Jurkat, Clone E6-1 (cell line): ENCODE results near the gene CA11.
"Not testable (repeated sequence)": the region's sequence is repeated elsewhere in the genome, so short reads cannot be mapped to it uniquely, and the experiment has no call there.

ENCODE experiments used
- DNase-seq: peaks from one replicate; pipeline ENCODE4 v3.0.0-alpha.2; 2011; ENCODE audit warnings: low read depth, low spot score
- H3K4me3 ChIP-seq: 2 replicates; pipeline ENCODE4 v1.5.1; 2011; ENCODE audit warnings: mild to moderate bottlenecking, low read length, control low read depth, moderate library complexity

The CA11 gene

DNA sequence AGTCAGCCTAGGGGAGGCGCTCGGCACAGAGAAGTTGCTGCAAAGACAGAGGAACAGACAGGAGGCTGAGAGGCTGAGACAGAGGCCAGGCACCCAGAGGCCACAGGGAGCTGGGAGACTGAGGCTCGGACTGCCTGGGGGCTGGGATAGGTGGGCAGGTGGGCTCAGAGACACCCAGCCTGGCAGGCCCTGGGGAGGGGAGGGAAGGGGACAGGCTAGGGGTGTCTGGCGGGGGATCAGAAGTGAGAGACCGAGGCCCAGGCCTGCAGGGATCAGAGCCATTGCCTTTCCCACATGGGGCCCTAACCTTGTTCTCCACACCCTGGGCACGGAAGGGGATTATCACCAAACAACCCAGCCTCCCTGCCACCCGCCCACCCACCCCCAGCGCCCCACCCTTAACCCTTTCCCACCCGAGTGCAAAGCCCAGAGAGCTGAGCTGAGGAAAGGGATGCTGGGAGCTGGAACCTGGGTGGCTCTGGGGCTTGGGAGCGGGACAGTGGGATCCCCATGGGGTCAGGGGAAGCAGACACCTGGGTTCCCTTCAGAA is 25.5 kb upstream of the CA11 start:
- H3K4me3 ChIP-seq, result no peak overlapping the region
- no peak for DNase-seq

GRCh38 chr19:48670699-48671445 is 24.9 kb upstream of the CA11 start:
- DNase-seq, result no peak
- no peak overlapping the region for H3K4me3 ChIP-seq

DNA sequence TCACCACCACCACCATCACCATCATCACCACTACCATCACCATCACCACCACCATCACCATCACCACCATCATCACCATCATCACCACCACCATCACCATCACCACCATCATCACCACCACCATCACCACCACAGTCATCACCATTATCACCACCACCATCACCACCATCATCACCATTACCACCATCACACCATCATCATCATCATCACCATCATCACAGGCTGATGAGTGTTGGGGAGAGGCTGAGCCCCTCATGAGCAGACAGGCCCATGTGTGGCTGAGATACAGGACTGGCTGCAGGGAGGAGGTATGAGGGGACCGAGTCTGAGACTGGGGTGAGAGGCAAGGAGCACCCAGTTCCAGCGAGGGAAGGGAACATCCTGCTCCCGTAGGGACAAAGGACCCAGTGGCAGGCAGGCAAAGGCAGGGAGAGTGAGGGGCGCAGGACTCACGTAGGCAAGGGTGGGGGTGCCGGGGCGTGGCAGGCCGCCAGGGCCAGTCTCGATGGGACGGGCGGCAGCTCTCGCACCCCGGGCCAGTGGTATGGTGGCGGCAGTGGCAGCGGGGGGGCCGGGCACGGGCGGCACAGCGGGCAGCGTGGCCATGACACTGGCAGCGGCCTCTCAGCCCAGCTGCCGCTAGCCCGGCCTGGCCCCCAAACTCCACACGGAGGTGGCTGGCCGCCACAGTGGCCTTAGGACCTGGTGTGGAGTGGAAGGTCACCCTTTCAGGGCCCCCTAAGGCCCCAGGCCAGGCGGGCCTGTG is 24.1 kb upstream of the CA11 start:
- DNase-seq, result no peak

DNA sequence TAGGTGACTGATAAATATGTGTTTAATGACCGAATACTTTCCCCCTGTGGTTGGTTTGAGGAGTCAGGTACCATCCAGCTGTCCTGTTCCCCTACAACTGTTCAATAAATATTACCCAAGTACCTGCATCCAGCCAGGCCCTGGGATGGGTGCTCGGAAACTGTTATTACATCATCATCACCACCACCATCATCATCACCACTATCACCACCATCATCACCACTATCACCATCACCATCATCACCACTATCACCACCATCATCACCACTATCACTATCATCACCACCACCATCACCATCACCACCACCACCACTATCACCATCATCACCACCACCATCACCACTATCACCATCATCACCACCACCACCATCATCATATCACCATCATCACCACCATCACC is 22.8 kb upstream of the CA11 start:
- DNase-seq, result no peak
- no peak overlapping the region for H3K4me3 ChIP-seq

More for the DNA sequence above, 24.1 kb upstream of the CA11 start:
- no peak overlapping the region for H3K4me3 ChIP-seq

- DNase-seq, result no peak
- no peak overlapping the region for H3K4me3 ChIP-seq
Observed at GRCh38 chr19:48668332-48668731, 22.3 kb upstream of the CA11 start.

- no peak overlapping the region for H3K4me3 ChIP-seq
- no peak for DNase-seq
Observed at GRCh38 chr19:48665786-48666185, 19.8 kb upstream of the CA11 start.

DNA sequence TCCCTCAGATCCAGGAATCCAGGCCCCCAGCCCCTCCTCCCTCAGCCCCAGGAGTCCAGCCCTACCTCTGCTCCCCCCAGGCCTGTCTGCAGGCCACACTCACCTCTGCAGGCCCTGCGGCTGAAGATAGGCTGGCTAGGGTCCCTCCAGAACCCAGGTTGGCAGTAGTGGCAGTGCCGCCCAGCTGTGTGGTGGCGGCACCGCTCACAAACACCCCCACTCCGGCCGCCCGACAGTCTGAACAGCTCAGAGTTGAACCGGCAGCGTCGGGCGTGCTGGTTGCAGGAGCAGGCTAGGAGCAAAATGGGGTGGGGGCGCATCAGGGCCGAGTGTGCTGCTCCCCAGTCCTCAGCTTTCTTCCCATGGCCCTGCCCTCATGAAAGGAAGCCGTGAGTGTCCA is 18.5 kb upstream of the CA11 start:
- DNase-seq, result no peak
- H3K4me3 ChIP-seq, result no peak overlapping the region

DNA sequence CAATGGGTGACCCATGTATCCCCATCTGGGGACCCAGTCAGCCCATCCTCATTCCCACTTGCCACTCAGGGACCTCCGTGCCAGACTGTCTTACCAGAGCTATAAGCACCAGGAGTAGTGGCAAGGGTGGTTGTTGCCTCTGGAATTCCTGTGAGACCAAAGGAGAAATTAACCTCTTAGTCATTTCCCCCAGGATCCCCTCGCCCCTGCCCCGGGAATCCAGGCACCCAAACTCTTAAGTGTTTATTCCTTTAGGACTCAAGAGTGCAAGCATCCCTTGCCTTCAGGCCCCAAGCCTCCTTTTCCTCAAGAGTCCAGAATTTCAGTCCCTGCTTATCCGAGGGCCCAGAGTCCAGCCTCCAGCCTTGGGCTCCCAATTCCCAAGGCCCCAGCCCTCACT is 17.7 kb upstream of the CA11 start:
- no peak overlapping the region for H3K4me3 ChIP-seq
- DNase-seq, result no peak

DNA sequence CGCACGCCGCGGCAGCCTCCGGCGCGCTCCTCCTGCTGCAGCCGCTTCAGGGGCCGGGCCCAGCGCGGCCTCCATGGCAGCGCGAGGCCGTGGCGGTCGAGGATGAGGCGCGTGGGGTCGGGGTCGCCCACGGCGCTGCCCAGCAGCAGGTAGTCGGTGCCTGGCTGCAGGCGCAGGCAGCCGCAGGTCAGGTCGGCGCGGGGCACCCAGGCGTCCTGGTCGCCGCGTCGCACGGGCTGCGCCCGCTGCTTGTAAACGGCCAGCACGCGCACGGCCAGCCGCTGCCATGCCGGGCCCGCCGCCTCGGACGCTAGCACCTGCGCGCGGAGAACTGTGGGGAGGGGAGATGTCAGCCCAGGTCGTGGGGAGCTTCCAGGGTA is 15.7 kb upstream of the CA11 start:
- no peak overlapping the region for H3K4me3 ChIP-seq
- DNase-seq, result no peak

DNA sequence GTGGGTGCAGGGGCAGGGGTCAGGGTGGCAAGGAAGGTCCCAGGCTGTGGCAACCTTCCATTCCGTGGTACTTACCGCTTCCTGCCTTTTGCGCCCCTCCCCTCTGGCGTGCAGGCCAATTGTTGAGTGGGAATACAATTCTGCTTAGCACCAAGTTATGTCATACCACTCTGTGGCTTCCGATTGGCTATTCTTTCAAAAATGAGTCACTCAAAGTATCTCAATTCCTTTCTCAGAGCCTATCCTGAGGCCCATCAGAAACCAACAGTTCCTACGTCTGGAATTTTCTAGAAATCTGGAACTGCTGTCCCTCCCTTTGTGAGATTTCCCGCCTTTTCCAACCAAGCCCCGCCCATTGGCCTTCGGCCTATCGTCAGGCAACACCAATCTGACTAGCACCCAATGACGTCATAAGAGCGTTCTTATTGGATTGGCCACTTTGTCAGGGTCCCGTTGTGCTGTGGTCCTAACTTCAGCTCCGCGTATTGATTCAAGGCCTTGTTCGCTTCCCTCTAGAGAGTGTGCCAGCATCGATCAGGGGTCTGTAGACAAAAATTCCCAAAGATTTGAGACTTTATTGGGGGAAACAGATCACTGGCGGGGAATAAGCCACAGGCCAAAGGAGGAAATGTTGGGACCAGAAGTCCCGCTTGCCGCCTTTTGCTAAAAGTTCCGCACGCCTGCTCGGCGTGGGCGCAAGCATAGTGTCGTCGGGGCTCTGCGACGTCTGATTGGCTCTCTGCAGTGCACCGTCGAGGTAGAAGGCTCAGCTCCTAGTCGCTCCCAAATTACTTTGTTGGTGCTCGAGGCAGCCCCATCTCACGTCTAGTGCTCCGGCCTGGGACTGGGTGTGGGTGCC is 15.1 kb upstream of the CA11 start:
- peak; percentile 98 for DNase-seq
- H3K4me3 ChIP-seq, result peak overlapping the region; percentile 21

DNA sequence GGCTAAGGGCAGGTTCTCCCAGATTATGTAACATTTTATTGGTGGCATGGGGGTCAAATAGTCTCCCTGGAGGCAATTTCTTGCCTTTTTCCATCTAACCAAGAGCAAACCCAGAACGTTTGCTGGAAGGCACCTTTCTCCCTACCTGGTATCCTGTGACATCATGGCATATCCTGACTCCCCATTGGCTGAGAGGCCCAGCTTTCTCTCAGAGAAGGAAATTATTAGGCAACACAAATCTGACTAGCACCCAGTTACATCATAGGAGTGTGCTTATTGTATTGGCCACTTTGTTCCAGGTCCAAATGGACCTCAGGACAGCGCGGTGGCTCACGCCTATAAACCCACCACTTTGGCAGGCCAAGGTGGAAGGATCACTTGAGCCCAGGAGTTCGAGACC is 13.8 kb upstream of the CA11 start:
- DNase-seq, result no peak
- no peak overlapping the region for H3K4me3 ChIP-seq

- no peak for DNase-seq
- H3K4me3 ChIP-seq, result no peak overlapping the region
Observed at GRCh38 chr19:48658483-48658882, 12.5 kb upstream of the CA11 start.

- not testable (repeated sequence) for DNase-seq
Observed at GRCh38 chr19:48657828-48658227, 11.8 kb upstream of the CA11 start.

DNA sequence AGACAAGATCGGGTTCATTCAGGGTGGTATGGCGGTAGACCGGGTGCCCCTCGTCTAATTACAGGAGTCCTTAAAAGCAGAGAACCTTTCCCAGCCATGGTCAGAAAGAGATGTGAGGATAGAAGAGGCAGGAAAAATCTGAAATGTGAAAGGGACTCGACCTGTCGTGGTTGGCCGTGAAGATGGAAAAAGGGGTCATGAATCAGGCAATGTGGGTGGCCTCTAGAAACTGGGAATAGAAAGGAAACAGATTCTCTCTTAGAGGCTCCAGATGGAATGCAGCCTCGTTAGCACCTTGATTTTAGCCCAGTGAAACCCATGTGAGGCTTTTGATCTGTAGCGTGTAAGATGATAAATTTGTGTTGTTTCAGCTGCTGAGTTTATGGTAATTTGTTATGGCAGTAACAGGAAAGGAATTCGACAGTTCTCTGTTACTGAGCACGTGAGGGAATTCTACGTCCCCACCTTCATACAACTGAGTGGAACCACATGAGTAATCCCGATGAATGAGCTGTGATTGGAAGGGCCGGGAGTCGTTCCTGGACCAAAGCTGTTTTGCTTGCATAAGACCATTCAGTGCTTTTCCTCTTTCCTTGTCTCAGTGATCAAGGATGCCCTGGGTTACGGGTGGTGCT is 11.0 kb upstream of the CA11 start:
- H3K4me3 ChIP-seq, result no peak overlapping the region
- no peak for DNase-seq

More at GRCh38 chr19:48657828-48658227, 11.8 kb upstream of the CA11 start:
- H3K4me3 ChIP-seq, result not testable (repeated sequence)

DNA sequence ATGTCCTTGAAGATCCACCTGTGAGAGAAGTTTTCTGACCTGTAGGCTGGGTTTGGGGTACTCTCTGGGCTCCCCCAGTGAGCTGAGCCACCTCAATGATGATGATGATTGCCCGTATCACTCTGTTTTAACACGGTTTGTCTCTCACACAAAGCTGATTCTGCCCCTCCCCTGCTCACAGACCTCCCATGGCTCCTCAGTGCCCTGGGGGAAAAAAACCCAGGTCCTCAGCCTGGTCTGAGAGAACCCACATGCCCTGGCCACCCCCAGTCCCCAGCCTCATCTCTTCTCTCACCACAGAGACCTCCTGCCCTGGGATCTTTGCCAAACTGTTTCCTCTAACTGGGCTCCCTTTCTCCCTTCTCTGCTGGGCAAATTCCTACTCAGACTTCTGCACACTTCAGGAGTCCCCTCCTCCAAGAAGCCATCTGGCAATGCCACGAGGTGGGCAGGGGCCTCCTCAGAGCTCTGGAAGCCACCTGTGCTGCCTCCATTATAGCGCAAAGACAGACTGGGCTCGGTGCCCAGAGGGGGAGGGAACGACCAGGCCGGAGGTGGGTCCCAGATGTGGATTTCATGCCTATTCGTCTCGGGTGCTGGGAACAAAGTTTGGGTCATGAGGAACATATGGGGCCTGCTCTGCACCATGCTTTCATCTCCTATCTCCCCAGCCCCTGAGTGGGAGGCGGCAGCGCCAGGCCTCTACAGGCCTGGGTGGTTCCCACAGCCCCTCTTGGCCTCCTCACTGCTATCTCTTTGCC is 8.5 kb upstream of the CA11 start:
- peak; percentile 60 for DNase-seq
- no peak overlapping the region for H3K4me3 ChIP-seq

GRCh38 chr19:48651683-48652048 is 5.7 kb upstream of the CA11 start:
- DNase-seq, result no peak
- H3K4me3 ChIP-seq, result no peak overlapping the region

GRCh38 chr19:48650974-48651682 is 5.1 kb upstream of the CA11 start:
- DNase-seq, result no peak

DNA sequence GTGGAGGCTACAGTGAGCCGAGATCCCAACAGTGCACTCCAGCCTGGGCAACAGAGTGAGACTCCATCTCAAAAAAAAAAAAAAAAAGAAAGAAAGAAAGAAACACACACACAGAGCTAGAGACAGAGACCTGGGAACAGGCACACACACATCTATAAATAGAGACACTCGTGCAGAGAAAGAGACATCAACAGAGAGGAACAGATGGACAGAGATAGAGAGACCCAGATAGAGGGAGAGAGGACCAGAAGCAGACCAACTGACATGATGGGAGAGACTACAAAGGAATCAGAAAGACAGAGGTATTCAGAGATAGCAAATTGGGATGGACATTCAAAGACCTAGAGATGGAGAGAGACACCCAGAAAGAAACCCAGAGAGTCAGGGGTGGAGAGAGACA is 2.1 kb upstream of the CA11 start:
- DNase-seq, result no peak
- H3K4me3 ChIP-seq, result no peak overlapping the region

More at GRCh38 chr19:48650974-48651682, 5.1 kb upstream of the CA11 start:
- H3K4me3 ChIP-seq, result no peak overlapping the region
